Mesenchymal stem cell (in vitro differentiated cells and primary cell): ENCODE measurements around the gene RNASEH1. TPM values are rescaled to one million over a fixed set of nuclear protein-coding genes. Genes with fewer than 3 reads are reported as not detected.

ENCODE experiments used
- DNase-seq: peaks from one replicate; pipeline ENCODE4 v3.0.0-alpha.2; 2013
- H2AFZ ChIP-seq: one replicate; pipeline ENCODE4 v1.6.1; 2013; ENCODE audit warnings: low read depth, mild to moderate bottlenecking, control low read depth, inconsistent platforms, low read length, moderate library complexity
- H2AK5ac ChIP-seq: 2 replicates; pipeline ENCODE4 v1.6.1; 2013; ENCODE audit warnings: low read length, moderate library complexity, mild to moderate bottlenecking, inconsistent platforms; ENCODE audit not compliant: severe bottlenecking
- H2BK120ac ChIP-seq: one replicate; pipeline ENCODE4 v1.6.1; 2013; ENCODE audit warnings: low read depth, mild to moderate bottlenecking, inconsistent platforms, low read length, moderate library complexity
- H2BK12ac ChIP-seq, 2 experiments: one replicate each; pipeline ENCODE4 v1.6.1; 2013; ENCODE audit warnings: inconsistent platforms in 2 of 2, low read length in 2 of 2, mild to moderate bottlenecking in 2 of 2, moderate library complexity in 2 of 2, control low read depth in 1 of 2
- H2BK15ac ChIP-seq: one replicate; pipeline ENCODE4 v1.6.1; 2013; ENCODE audit warnings: mild to moderate bottlenecking, low read depth, inconsistent platforms; ENCODE audit not compliant: poor library complexity, severe bottlenecking
- H2BK5ac ChIP-seq: 2 replicates; pipeline ENCODE4 v1.6.1; 2013; ENCODE audit warnings: low read depth, mild to moderate bottlenecking, low read length, control low read depth, inconsistent platforms; ENCODE audit not compliant: poor library complexity, severe bottlenecking
- H3K14ac ChIP-seq, 2 experiments: one replicate each; pipeline ENCODE4 v1.6.1; 2013; ENCODE audit warnings: inconsistent platforms in 2 of 2, low read length in 2 of 2, control low read depth in 1 of 2, mild to moderate bottlenecking in 1 of 2, moderate library complexity in 1 of 2
- H3K18ac ChIP-seq, 2 experiments: one replicate each; pipeline ENCODE4 v1.6.1; 2013; ENCODE audit warnings: inconsistent platforms in 2 of 2, low read length in 2 of 2, control low read depth in 1 of 2, low read depth in 1 of 2, mild to moderate bottlenecking in 1 of 2
- H3K23ac ChIP-seq, 2 experiments: one replicate each; pipeline ENCODE4 v1.6.1; 2013; ENCODE audit warnings: inconsistent platforms in 2 of 2, low read length in 2 of 2, mild to moderate bottlenecking in 2 of 2, moderate library complexity in 2 of 2, control low read depth in 1 of 2
- H3K27ac ChIP-seq: 2 replicates; pipeline ENCODE4 v1.5.1; 2013; ENCODE audit warnings: mild to moderate bottlenecking, moderate library complexity, low read length, control low read depth, inconsistent platforms; ENCODE audit not compliant: poor library complexity, severe bottlenecking
- H3K27me3 ChIP-seq, 2 experiments: 2 replicates each; pipeline versions ENCODE4 v1.6.1 to v1.7.0; 2013; ENCODE audit warnings: low read length in 2 of 2, mild to moderate bottlenecking in 2 of 2, moderate library complexity in 2 of 2, control low read depth in 1 of 2, inconsistent platforms in 1 of 2; ENCODE audit not compliant: control insufficient read depth in 1 of 2, insufficient read depth in 1 of 2
- H3K36me3 ChIP-seq, 2 experiments: 2 replicates each; pipeline versions ENCODE4 v1.6.1 to v1.7.0; 2013; ENCODE audit warnings: low read length in 2 of 2, control low read depth in 1 of 2, inconsistent platforms in 1 of 2, low read depth in 1 of 2, mild to moderate bottlenecking in 1 of 2; ENCODE audit not compliant: insufficient read depth in 2 of 2, control insufficient read depth in 1 of 2
- H3K4ac ChIP-seq, 2 experiments: one replicate each; pipeline ENCODE4 v1.6.1; 2013; ENCODE audit warnings: inconsistent platforms in 2 of 2, low read length in 2 of 2, mild to moderate bottlenecking in 2 of 2, moderate library complexity in 2 of 2, control low read depth in 1 of 2, low read depth in 1 of 2
- H3K4me1 ChIP-seq: 2 replicates; pipeline ENCODE4 v1.6.1; 2013; ENCODE audit warnings: low read depth, low read length, control low read depth; ENCODE audit not compliant: control insufficient read depth, insufficient read depth
- H3K4me2 ChIP-seq: 2 replicates; pipeline ENCODE4 v1.6.1; 2013; ENCODE audit warnings: low read length, mild to moderate bottlenecking, inconsistent platforms; ENCODE audit not compliant: poor library complexity, severe bottlenecking
- H3K4me3 ChIP-seq, 2 experiments: 2 replicates each; pipeline versions ENCODE4 v1.5.1 to v1.7.0; 2013; ENCODE audit warnings: low read length in 2 of 2, mild to moderate bottlenecking in 2 of 2, control low read depth in 1 of 2, low read depth in 1 of 2; ENCODE audit not compliant: insufficient read depth in 1 of 2
- H3K79me1 ChIP-seq: replicated peaks from 2 replicates; pipeline ENCODE4 v1.6.1; 2013; ENCODE audit warnings: mild to moderate bottlenecking, control low read depth, low read length, inconsistent platforms; ENCODE audit not compliant: poor library complexity, severe bottlenecking
- H3K9ac ChIP-seq: 2 replicates; pipeline ENCODE4 v1.7.0; 2013; ENCODE audit warnings: mild to moderate bottlenecking, low read length, moderate library complexity
- H3K9me3 ChIP-seq: 2 replicates; pipeline ENCODE4 v1.7.0; 2013; ENCODE audit warnings: mild to moderate bottlenecking, low read length; ENCODE audit not compliant: control insufficient read depth
- H4K8ac ChIP-seq: one replicate; pipeline ENCODE4 v1.6.1; 2013; ENCODE audit warnings: inconsistent platforms, mild to moderate bottlenecking, low read length, moderate library complexity
- H4K91ac ChIP-seq: one replicate; pipeline ENCODE4 v1.6.1; 2013; ENCODE audit warnings: mild to moderate bottlenecking, low read length, inconsistent platforms
- WGBS: methylation state at CpG from one replicate; pipeline ENCODE4 v1.1.7; 2013; ENCODE audit warnings: mixed read lengths; 5-methylcytosine and 5-hydroxymethylcytosine counted together
- polyA plus RNA-seq, 2 experiments: library from polyadenylated mRNA; stranded (reverse); fragments of 200-250 nt; gene quantifications; one replicate each; pipeline ENCODE4 v1.2.3, GENCODE V29; 2013

Gene RNASEH1, protein sequence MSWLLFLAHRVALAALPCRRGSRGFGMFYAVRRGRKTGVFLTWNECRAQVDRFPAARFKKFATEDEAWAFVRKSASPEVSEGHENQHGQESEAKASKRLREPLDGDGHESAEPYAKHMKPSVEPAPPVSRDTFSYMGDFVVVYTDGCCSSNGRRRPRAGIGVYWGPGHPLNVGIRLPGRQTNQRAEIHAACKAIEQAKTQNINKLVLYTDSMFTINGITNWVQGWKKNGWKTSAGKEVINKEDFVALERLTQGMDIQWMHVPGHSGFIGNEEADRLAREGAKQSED
- 28.0 TPM for polyA plus RNA-seq (2013, experiment 1 of 2)
- 28.9 TPM for polyA plus RNA-seq (2013, experiment 2 of 2)

DNA sequence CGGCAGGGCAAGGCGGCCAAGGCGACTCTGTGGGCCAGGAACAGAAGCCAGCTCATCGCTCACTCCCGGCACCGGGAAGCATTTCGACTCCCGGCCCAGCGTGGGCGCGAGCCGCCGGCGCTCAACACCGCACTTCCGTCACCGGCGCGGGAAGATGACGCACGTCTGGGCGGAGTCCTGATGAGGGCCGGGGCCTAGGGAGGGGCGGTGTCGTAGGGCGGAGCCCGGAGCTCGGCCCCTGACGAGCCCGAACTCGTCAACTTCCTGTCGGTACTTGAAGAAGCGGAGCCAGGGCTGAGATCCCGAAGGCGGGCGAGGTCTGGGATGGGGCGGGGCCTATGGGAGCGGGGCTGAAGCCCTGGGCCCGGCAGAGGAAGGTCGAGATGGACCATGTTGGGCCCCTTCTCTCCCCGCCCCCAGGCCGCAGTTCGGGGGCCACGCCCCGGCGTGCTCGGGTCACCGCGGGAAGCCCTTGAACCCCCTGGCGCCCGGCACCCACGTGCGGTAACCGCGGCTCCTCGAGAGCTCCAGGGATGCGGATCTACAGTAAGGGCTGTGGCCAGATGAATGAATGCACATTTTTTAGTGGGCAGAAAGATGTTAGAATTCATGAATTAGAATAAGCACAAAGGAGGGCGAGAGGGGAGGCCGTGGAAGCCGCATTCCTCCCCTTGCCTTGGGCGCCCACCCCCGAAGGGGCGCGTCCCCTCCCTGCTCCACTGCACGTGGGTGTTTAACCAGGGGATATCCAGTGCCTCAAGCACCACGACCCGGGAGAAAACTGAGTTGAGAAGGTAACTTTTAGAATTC lies at the start of gene RNASEH1:
RNASEH1 (minus strand) TSS at position 129 of the 810 bp plus-strand sequence; CDS start at position 56, 73 bp downstream.
- Histone ChIP-seq H3K79me1 (peaks cover 18% of the 10 kb centered on the region), H4K8ac (peak within 1 kb of the TSS; percentile 94), H3K27me3 (no peaks in the 10 kb centered on the region), H2AFZ (peak within 1 kb of the TSS; percentile 73), H3K14ac (peak within 1 kb of the TSS in 1 of 2 experiments; percentile 95), H3K4me3 (peak within 1 kb of the TSS; percentile 96), H2AK5ac (peak within 1 kb of the TSS; percentile 89), H4K91ac (peak within 1 kb of the TSS; percentile 71), H3K9ac (peak within 1 kb of the TSS; percentile 100), H3K27ac (peak within 1 kb of the TSS; percentile 82), H3K9me3 (no peaks in the 10 kb centered on the region), H3K4ac (peak within 1 kb of the TSS; percentile 43 to 85), H2BK15ac (peak within 1 kb of the TSS; percentile 79), H3K4me2 (peak within 1 kb of the TSS; percentile 87), H2BK12ac (peak within 1 kb of the TSS; percentile 15 to 20), H3K4me1 (peaks cover 3% of the 10 kb centered on the region), H2BK5ac (peak within 1 kb of the TSS; percentile 46), H3K23ac (peak within 1 kb of the TSS in 1 of 2 experiments; percentile 42), H3K18ac (peak within 1 kb of the TSS; percentile 89 to 95), H3K36me3 (peaks cover 19 to 54% of the 10 kb centered on the region in 2 experiments), H2BK120ac (peak within 1 kb of the TSS; percentile 1)
- peak; percentile 99 for DNase-seq
- under 1% methylated on average over 48 of the region's 67 CpGs for WGBS

DNA sequence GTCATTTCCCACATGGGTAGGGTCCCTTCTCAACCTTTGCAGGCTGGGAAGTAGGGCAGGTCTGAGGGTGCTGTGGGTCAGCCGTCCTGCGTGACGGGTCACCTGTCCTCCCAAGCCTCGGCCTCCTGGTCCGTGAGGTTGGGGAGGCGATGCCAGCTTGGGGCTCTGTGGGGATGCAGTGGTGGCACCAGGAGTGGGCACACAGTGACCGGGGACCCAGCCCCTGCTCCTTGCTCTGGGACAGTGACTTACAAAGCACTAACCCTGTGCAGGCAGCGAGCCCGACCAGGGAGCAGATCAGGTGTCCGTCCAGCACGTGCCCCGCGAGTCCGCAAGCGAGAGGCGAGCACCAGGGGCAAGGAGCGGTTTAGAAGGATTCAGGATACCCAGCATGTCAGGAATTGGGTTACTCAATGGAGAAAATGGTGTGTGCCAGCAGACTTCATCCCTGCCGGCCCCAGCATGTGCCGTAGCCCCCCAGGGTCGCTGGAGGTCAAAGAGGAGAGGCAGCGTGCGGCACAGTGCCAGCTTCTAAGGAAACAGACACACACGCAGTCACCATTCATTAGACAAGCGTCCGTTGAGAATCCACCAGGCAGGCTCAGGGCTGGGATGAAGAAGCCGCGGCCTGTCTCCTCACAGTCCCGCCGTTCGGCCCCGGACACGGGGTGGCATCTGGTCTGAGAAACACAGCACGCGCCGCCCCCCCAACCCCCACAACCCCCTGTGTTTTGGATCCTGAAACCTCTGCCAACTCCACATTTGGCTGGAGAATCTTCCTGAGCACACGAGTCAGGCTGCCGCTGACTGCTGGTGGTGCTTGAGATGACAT lies 48.5 kb upstream of the RNASEH1 start:
- H2BK120ac ChIP-seq = peak overlapping the region; percentile 23
- H2AFZ ChIP-seq = no peak overlapping the region
- H4K91ac ChIP-seq = peak overlapping the region; percentile 88
- H3K4me3 ChIP-seq = no peak overlapping the region
- no peak overlapping the region for H2AK5ac ChIP-seq
- H3K9me3 ChIP-seq = no peaks in the 10 kb centered on the region
- DNase-seq = no peak
- H3K4ac ChIP-seq = no peak overlapping the region
- peaks cover 0 to 15% of the 10 kb centered on the region in 2 experiments for H3K27me3 ChIP-seq
- H3K27ac ChIP-seq = no peak overlapping the region
- H3K23ac ChIP-seq = no peak overlapping the region
- no peaks in the 10 kb centered on the region for H3K79me1 ChIP-seq
- peak overlapping the region; percentile 52 to 61 for H2BK12ac ChIP-seq
- 94% methylated on average over 37 of the region's 37 CpGs for WGBS
- peaks cover 1% of the 10 kb centered on the region for H3K4me1 ChIP-seq
- H3K36me3 ChIP-seq = peaks cover 0 to 3% of the 10 kb centered on the region in 2 experiments
- H2BK5ac ChIP-seq = no peak overlapping the region
- H4K8ac ChIP-seq = peak overlapping the region; percentile 51
- H3K9ac ChIP-seq = no peak overlapping the region
- H3K14ac ChIP-seq = no peak overlapping the region
- H3K18ac ChIP-seq = no peak overlapping the region
- no peak overlapping the region for H2BK15ac ChIP-seq
- H3K4me2 ChIP-seq = no peak overlapping the region

DNA sequence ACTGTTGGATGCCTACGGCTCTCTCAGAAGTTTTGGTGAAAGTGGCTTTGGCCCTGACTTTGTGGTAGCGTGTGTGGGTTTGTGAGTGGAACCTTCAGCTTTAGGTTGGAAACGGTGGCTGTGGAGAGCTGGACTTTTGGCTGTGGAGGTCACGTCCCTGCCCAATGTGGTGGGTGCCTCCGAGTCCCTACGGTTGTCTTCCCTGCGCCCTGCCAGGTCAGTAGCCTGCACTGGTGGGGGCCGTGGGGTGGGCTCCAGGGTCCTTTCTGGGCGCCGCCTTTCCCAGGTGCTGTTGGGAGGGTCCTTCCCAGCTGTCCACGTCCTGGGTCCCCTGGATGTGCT lies 47.9 kb upstream of the RNASEH1 start:
- no peak overlapping the region for H2AFZ ChIP-seq
- H3K4me1 ChIP-seq = peaks cover 1% of the 10 kb centered on the region
- H3K9ac ChIP-seq = no peak overlapping the region
- peaks cover 0 to 12% of the 10 kb centered on the region in 2 experiments for H3K27me3 ChIP-seq
- H2BK12ac ChIP-seq = peak overlapping the region in 1 of 2 experiments; percentile 67
- H2BK5ac ChIP-seq = no peak overlapping the region
- H3K36me3 ChIP-seq = peaks cover 0 to 3% of the 10 kb centered on the region in 2 experiments
- H2BK120ac ChIP-seq = no peak overlapping the region
- no peaks in the 10 kb centered on the region for H3K79me1 ChIP-seq
- peak overlapping the region; percentile 88 for H4K91ac ChIP-seq
- H3K4me3 ChIP-seq = peak overlapping the region in 1 of 2 experiments; percentile 24
- H3K14ac ChIP-seq = no peak overlapping the region
- H2BK15ac ChIP-seq = no peak overlapping the region
- no peak overlapping the region for H2AK5ac ChIP-seq
- WGBS = 93% methylated on average over 11 of the region's 11 CpGs
- no peak overlapping the region for H3K27ac ChIP-seq
- no peak overlapping the region for H4K8ac ChIP-seq
- DNase-seq = no peak
- no peak overlapping the region for H3K18ac ChIP-seq
- H3K4me2 ChIP-seq = no peak overlapping the region
- no peaks in the 10 kb centered on the region for H3K9me3 ChIP-seq
- H3K4ac ChIP-seq = no peak overlapping the region
- H3K23ac ChIP-seq = no peak overlapping the region
